A549 (cell line): ENCODE data around the gene ZNF385D.

ENCODE experiments used
- BCL3 ChIP-seq: fragments of >200 bp; sonication (Bioruptor Twin); formaldehyde crosslinking; IDR thresholded peaks from 3 replicates; pipeline ENCODE4 v1.6.1; 2016
- CHD2 ChIP-seq: fragments of 150-350 bp; IDR thresholded peaks from 2 replicates; pipeline ENCODE4 v1.6.1; 2014; ENCODE audit warnings: low read length; ENCODE audit not compliant: partially characterized antibody
- ELK1 ChIP-seq: fragments of 150-350 bp; IDR thresholded peaks from 2 replicates; pipeline ENCODE4 v1.6.1; 2014; ENCODE audit warnings: low read depth, mild to moderate bottlenecking, low read length
- KDM5A ChIP-seq: fragments of 200-600 bp; sonication (generic); IDR thresholded peaks from 2 replicates; pipeline ENCODE4 v1.6.1; 2016; ENCODE audit warnings: antibody characterized with exemption, mild to moderate bottlenecking
- REST ChIP-seq: fragments of 200-600 bp; sonication (generic); IDR thresholded peaks from 2 replicates; pipeline ENCODE4 v1.6.1; 2016; ENCODE audit warnings: antibody characterized with exemption, mild to moderate bottlenecking, moderate library complexity
- RNF2 ChIP-seq: fragments of 200-600 bp; sonication (generic); IDR thresholded peaks from 2 replicates; pipeline ENCODE4 v1.6.1; 2016; ENCODE audit warnings: low read depth, mild to moderate bottlenecking, antibody characterized with exemption, moderate library complexity, borderline replicate concordance
- USF2 ChIP-seq: fragments of 450-650 bp; IDR thresholded peaks from 2 replicates; pipeline ENCODE4 v1.6.1; 2014; ENCODE audit warnings: antibody characterized with exemption
- TF ChIP-seq, protein P1 (sequence below): fragments of >200 bp; sonication (Bioruptor Twin); formaldehyde crosslinking; IDR thresholded peaks from 3 replicates; pipeline ENCODE4 v1.5.1; 2016
- TF ChIP-seq, protein P2 (sequence below): IDR thresholded peaks from 2 replicates; pipeline ENCODE4 v1.6.1; 2012
- TF ChIP-seq, protein P3 (sequence below): IDR thresholded peaks from 2 replicates; pipeline ENCODE4 v1.6.1; 2012

GRCh38 chr3:21738935-21739702, 11.9 kb downstream of the ZNF385D start:
- TF ChIP-seq REST (no peak), KDM5A (no peak), USF2 (no peak), RNF2 (no peak), ELK1 (no peak), CHD2 (no peak), BCL3 (no peak)
- TF ChIP-seq, protein P1, sequence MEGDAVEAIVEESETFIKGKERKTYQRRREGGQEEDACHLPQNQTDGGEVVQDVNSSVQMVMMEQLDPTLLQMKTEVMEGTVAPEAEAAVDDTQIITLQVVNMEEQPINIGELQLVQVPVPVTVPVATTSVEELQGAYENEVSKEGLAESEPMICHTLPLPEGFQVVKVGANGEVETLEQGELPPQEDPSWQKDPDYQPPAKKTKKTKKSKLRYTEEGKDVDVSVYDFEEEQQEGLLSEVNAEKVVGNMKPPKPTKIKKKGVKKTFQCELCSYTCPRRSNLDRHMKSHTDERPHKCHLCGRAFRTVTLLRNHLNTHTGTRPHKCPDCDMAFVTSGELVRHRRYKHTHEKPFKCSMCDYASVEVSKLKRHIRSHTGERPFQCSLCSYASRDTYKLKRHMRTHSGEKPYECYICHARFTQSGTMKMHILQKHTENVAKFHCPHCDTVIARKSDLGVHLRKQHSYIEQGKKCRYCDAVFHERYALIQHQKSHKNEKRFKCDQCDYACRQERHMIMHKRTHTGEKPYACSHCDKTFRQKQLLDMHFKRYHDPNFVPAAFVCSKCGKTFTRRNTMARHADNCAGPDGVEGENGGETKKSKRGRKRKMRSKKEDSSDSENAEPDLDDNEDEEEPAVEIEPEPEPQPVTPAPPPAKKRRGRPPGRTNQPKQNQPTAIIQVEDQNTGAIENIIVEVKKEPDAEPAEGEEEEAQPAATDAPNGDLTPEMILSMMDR: no peak
- TF ChIP-seq, protein P2, sequence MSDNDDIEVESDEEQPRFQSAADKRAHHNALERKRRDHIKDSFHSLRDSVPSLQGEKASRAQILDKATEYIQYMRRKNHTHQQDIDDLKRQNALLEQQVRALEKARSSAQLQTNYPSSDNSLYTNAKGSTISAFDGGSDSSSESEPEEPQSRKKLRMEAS: no peak
- TF ChIP-seq, protein P3, sequence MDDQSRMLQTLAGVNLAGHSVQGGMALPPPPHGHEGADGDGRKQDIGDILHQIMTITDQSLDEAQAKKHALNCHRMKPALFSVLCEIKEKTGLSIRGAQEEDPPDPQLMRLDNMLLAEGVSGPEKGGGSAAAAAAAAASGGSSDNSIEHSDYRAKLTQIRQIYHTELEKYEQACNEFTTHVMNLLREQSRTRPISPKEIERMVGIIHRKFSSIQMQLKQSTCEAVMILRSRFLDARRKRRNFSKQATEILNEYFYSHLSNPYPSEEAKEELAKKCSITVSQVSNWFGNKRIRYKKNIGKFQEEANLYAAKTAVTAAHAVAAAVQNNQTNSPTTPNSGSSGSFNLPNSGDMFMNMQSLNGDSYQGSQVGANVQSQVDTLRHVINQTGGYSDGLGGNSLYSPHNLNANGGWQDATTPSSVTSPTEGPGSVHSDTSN: no peak
